Natural killer cell (primary cell): Measurements from ENCODE around the gene CRIM1. TPM values are rescaled to one million over a fixed set of nuclear protein-coding genes. Genes with fewer than 3 reads are reported as not detected.

Experiments
- ATAC-seq, 3 donors: fragments of 150-1000 bp in 2 of 3; fragments of 200-7000 bp in 1 of 3; cut with Tn5 transposase; 1 replicate in 1 of 3; 2 replicates in 2 of 3; pipeline ENCODE4 v1.10.0; 2021; ENCODE audit warnings: mild to moderate bottlenecking in 2 of 3, moderate library complexity in 2 of 3
- DNase-seq, 2 donors: peaks; one replicate each; pipeline versions ENCODE4 v3.0.0 to v3.0.0-alpha.2; 2013 to 2021; ENCODE audit warnings: mixed read lengths in 1 of 2
- H3K27ac ChIP-seq: one replicate; pipeline ENCODE4 v1.5.1; 2013; ENCODE audit warnings: mild to moderate bottlenecking, low read length
- H3K27me3 ChIP-seq: one replicate; pipeline ENCODE4 v1.6.1; 2013; ENCODE audit warnings: low read length; ENCODE audit not compliant: control insufficient read depth, insufficient read depth
- H3K36me3 ChIP-seq: one replicate; pipeline ENCODE4 v1.6.1; 2013; ENCODE audit warnings: low read length; ENCODE audit not compliant: control insufficient read depth, insufficient read depth
- H3K4me1 ChIP-seq: one replicate; pipeline ENCODE4 v1.6.1; 2013; ENCODE audit warnings: low read length; ENCODE audit not compliant: control insufficient read depth, insufficient read depth
- H3K4me3 ChIP-seq: one replicate; pipeline ENCODE4 v1.5.1; 2013; ENCODE audit warnings: low read length
- H3K9me3 ChIP-seq: one replicate; pipeline ENCODE4 v1.6.1; 2013; ENCODE audit warnings: low read length; ENCODE audit not compliant: control insufficient read depth, insufficient read depth
- H3K27ac Mint-ChIP-seq, 2 donors: one replicate each; pipeline ENCODE4 v1.8.0; 2022; ENCODE audit warnings: mild to moderate bottlenecking in 2 of 2, mixed read lengths in 2 of 2, moderate library complexity in 1 of 2
- H3K27me3 Mint-ChIP-seq, 2 donors: one replicate each; pipeline ENCODE4 v1.8.0; 2022; ENCODE audit warnings: low read depth in 2 of 2, mixed read lengths in 2 of 2
- H3K36me3 Mint-ChIP-seq: one replicate; pipeline ENCODE4 v1.8.0; 2022; ENCODE audit warnings: mixed read lengths
- H3K4me1 Mint-ChIP-seq, 2 donors: one replicate each; pipeline ENCODE4 v1.8.0; 2022; ENCODE audit warnings: mixed read lengths in 2 of 2
- H3K4me3 Mint-ChIP-seq: one replicate; pipeline ENCODE4 v1.8.0; 2022; ENCODE audit warnings: mild to moderate bottlenecking, moderate library complexity, mixed read lengths
- H3K9me3 Mint-ChIP-seq, 2 donors: one replicate each; pipeline ENCODE4 v1.8.0; 2022; ENCODE audit warnings: mixed read lengths in 2 of 2
- CTCF ChIP-seq: fragments of 200-600 bp; IDR thresholded peaks from one replicate; pipeline ENCODE4 v1.8.0; 2022; ENCODE audit warnings: antibody characterized with exemption
- WGBS: methylation state at CpG from one replicate; pipeline ENCODE4 v1.1.7; 2013; ENCODE audit warnings: missing lambda C conversion rate; ENCODE audit not compliant: insufficient coverage; 5-methylcytosine and 5-hydroxymethylcytosine counted together
- intact Hi-C: fragments of 100-400 bp; cut with micrococcal nuclease; formaldehyde crosslinking; loops from one replicate; pipeline ENCODE4 v1.14.2; 2022
- total RNA-seq, 4 donors: library from RNA; stranded (reverse); fragments of 120-200 nt in 1 of 4; gene quantifications; one replicate each; pipeline versions ENCODE4 v1.2.3 to v1.2.4, GENCODE V29; 2013 to 2022

The CRIM1 gene
- total RNA-seq, 3 donors from 2014 or later (not counting 1 experiment from before 2014, with no cell fraction given), result 19.3 to 34.1 (median 32.9) TPM

DNA sequence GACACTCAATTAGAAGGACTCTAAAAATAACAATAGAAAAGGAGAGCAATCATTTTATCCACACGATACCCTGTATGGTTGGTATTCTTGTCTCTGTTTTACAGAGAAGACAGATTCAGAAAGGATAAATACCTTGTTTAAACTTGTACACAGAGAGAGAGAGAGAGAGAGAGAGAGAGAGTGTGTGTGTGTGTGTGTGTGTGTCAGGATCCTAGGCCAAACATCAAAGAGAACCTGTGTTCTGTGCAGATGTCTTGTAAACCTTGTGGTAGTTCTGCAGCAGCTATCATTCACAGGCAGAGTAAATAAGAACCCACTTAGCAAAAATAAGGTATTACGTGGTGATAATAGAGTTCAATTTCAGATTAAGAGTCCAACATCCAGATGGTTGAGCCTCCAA is 4.3 kb upstream of the CRIM1 start:
- Mint-ChIP-seq H3K4me3 (peak overlapping the region; percentile 1), H3K4me1 (peaks cover 12 to 17% of the 10 kb centered on the region in 2 donors), H3K9me3 (no peaks in the 10 kb centered on the region), H3K36me3 (no peaks in the 10 kb centered on the region), H3K27me3 (peaks cover 0 to 15% of the 10 kb centered on the region in 2 donors), H3K27ac (peak overlapping the region in 1 of 2 donors; percentile 52)
- H3K36me3 ChIP-seq, result no peaks in the 10 kb centered on the region
- ATAC-seq (no peak), DNase-seq (no peak)
- H3K4me1 ChIP-seq, result peaks cover 6% of the 10 kb centered on the region
- H3K27ac ChIP-seq, result no peak overlapping the region
- no peaks in the 10 kb centered on the region for H3K9me3 ChIP-seq
- no peak for TF ChIP-seq CTCF
- peaks cover under 1% of the 10 kb centered on the region for H3K27me3 ChIP-seq
- no peak overlapping the region for H3K4me3 ChIP-seq
- intact Hi-C loops, result loop anchor here (5.0 to 10.0 kb wide), 4 partner anchors 109 to 436 kb away; no protein-coding TSS in a partner anchor
- WGBS, result 97% methylated on average over 2 of the region's 2 CpGs

DNA sequence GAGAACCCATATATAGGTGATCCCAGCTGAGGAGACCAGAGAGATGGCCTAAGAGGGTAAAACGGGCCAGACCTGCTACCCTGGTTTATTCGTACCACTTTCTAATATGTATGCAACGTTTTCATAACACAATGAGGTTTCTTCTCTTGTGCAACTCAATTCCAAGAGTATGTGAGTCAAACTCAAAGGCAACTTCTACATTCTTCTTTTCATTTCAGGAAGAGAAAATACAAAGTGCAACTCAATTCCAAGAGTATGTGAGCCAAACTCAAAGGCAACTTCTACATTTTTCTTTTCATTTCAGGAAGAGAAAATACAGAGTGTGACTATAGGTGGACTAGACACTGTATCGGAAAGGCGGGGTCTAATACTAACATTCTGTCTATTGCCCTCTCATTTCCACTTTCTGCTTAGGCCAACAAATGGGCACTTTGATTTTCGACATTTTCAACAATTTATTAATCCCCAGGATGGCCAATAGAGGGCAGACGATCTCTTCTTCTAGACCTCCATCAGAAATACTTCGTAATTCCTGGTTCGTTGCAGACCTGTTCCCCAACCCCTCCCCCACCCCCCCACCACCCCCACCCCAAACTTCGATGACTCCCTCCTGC is 3.7 kb upstream of the CRIM1 start:
- no peaks in the 10 kb centered on the region for H3K9me3 Mint-ChIP-seq
- peak in 1 of 2 donors; percentile 69 for DNase-seq
- H3K27me3 Mint-ChIP-seq, result peaks cover 0 to 9% of the 10 kb centered on the region in 2 donors
- peak; percentile 61 for TF ChIP-seq CTCF
- no peak overlapping the region for H3K4me3 ChIP-seq
- H3K4me1 ChIP-seq, result peaks cover 10% of the 10 kb centered on the region
- no peak for ATAC-seq
- H3K27ac ChIP-seq, result no peak overlapping the region
- no peaks in the 10 kb centered on the region for H3K27me3 ChIP-seq
- 40% methylated on average over 7 of the region's 10 CpGs for WGBS
- H3K4me3 Mint-ChIP-seq, result no peak overlapping the region
- H3K4me1 Mint-ChIP-seq, result peaks cover 12 to 18% of the 10 kb centered on the region in 2 donors
- no peaks in the 10 kb centered on the region for H3K36me3 Mint-ChIP-seq
- H3K36me3 ChIP-seq, result no peaks in the 10 kb centered on the region
- intact Hi-C loops, result loop anchor here (5.0 to 10.0 kb wide), 4 partner anchors 110 to 435 kb away; no protein-coding TSS in a partner anchor
- no peaks in the 10 kb centered on the region for H3K9me3 ChIP-seq
- no peak overlapping the region for H3K27ac Mint-ChIP-seq

- no peaks in the 10 kb centered on the region for H3K27me3 ChIP-seq
- H3K4me1 ChIP-seq, result peaks cover 18% of the 10 kb centered on the region
- no peak overlapping the region for H3K27ac ChIP-seq
- Mint-ChIP-seq H3K4me3 (no peak overlapping the region), H3K9me3 (no peaks in the 10 kb centered on the region), H3K4me1 (peaks cover 21 to 26% of the 10 kb centered on the region in 2 donors), H3K27me3 (peaks cover 0 to 7% of the 10 kb centered on the region in 2 donors), H3K36me3 (no peaks in the 10 kb centered on the region), H3K27ac (peak overlapping the region in 1 of 2 donors; percentile 0)
- WGBS, result 92% methylated on average over 3 of the region's 3 CpGs
- no peaks in the 10 kb centered on the region for H3K9me3 ChIP-seq
- DNase-seq (no peak), ATAC-seq (no peak)
- no peaks in the 10 kb centered on the region for H3K36me3 ChIP-seq
- no peak overlapping the region for H3K4me3 ChIP-seq
- no peak for TF ChIP-seq CTCF
- intact Hi-C loops, result loop anchor here (5.0 to 10.0 kb wide), 4 partner anchors 110 to 435 kb away; no protein-coding TSS in a partner anchor
Measured at GRCh38 chr2:36352701-36353100, 2.9 kb upstream of the CRIM1 start.

DNA sequence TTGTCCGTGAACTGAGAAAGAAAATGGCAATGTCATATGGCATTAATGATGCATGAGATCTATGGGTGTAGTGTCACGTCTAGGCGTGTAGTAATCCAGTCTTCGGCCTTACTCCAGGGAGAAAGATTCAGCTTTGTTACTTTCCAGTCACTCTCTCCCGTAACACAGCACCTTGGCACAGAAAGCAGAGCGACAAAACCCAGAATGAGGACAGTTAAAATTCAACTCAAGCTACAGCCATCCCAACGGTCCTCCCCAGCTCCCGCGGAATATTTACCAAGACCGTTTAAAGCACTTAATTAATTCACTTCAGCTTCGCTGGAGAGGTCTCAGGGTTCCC is 797 bp upstream of the CRIM1 start:
- Mint-ChIP-seq H3K4me3 (peak overlapping the region; percentile 93), H3K36me3 (no peaks in the 10 kb centered on the region), H3K27ac (peak overlapping the region in 1 of 2 donors; percentile 56), H3K4me1 (peaks cover 37 to 40% of the 10 kb centered on the region in 2 donors), H3K27me3 (peaks cover 0 to 7% of the 10 kb centered on the region in 2 donors), H3K9me3 (no peaks in the 10 kb centered on the region)
- DNase-seq (no peak), ATAC-seq (no peak)
- TF ChIP-seq CTCF, result no peak
- intact Hi-C loops, result loop anchor here (5.0 to 10.0 kb wide), 4 partner anchors 112 to 433 kb away; no protein-coding TSS in a partner anchor
- no peaks in the 10 kb centered on the region for H3K27me3 ChIP-seq
- H3K27ac ChIP-seq, result no peak overlapping the region
- 63% methylated on average over 11 of the region's 11 CpGs for WGBS
- H3K4me1 ChIP-seq, result peaks cover 22% of the 10 kb centered on the region
- H3K36me3 ChIP-seq, result no peaks in the 10 kb centered on the region
- no peaks in the 10 kb centered on the region for H3K9me3 ChIP-seq
- H3K4me3 ChIP-seq, result no peak overlapping the region
